Measurements from ENCODE around the gene PITPNC1.
"Not testable (repeated sequence)": the region's sequence is repeated elsewhere in the genome, so short reads cannot be mapped to it uniquely, and the experiment has no call there.

Gene PITPNC1

DNA sequence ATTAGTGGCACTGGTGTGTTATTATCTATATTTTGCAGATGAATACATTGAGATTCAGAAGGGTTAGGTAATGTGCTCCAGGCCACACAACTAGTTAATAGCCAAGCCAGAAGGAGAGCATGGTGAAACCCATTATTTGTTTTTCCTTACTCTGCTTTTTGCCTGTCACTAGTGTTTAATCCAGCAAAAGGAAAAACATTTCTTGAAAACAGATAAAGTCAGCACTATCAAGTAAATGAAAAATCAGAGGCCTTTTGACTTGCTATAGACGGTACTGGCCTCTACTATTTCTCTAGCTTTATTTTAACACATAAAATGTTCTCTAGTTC lies 4.8 kb downstream of the PITPNC1 start:
- H3K9me3 ChIP-seq (ENCODE audit: control insufficient read depth in 1 of 2, low read length in 2 of 2) = no peaks in the 10 kb centered on the region
- no peaks in the 10 kb centered on the region for H3K27me3 ChIP-seq (ENCODE audit: control insufficient read depth in 1 of 2, insufficient read depth in 2 of 2, low read length in 2 of 2)
- peaks cover under 1 to 8% of the 10 kb centered on the region in 2 donors for H3K4me1 ChIP-seq (ENCODE audit: control insufficient read depth in 1 of 2, insufficient read depth in 2 of 2, low read length in 2 of 2)
- no peak overlapping the region for H3K4me3 ChIP-seq (ENCODE audit: low read depth in 1 of 2, low read length in 2 of 2)
- no peaks in the 10 kb centered on the region for H3K36me3 ChIP-seq (ENCODE audit: control insufficient read depth in 1 of 2, insufficient read depth in 2 of 2, low read length in 2 of 2)
- H3K27ac ChIP-seq (ENCODE audit: low read depth, low read length) = no peak overlapping the region
- H3K9ac ChIP-seq (ENCODE audit: low read depth in 1 of 2, low read length in 2 of 2) = no peak overlapping the region

DNA sequence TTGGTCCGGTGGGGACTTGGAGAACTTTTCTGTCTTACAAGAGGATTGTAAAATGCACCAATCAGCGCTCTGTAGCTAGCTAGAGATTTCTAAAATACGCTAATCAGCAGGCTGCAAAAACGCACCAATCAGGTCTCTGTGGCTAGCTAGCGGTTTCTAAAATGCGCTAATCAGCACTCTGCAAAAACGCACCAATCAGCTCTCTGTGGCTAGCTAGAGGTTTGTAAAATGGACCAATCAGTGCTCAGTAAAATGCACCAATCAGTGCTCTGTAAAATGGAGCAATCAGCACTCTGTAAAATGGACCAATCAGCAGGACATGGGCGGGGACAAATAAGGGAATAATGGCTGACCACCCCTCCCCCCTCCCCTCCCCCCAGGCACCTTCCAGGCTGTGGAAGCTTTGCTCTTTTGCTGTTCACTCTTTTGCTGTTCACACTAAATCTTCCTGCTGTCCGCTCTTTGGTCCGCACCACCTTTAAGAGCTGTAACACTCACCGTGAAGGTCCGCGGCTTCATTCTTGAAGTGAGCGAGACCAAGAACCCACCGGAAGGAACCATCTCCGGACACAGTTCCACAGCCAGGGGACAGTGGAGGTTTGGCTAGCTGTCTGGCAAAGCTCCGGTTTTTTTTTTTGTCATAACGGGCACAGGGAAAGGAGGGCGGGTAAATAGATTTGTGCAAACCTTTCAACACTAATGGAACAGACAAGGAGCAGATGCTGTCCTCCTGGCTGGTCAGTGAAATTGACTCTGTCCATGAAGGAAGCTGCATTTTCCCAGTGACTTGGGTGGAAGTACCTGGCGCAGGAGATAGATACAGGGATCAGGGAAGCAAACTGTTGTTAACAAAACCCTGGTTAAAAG lies 8.3 kb downstream of the PITPNC1 start:
- H3K4me1 ChIP-seq (ENCODE audit: control insufficient read depth in 1 of 2, insufficient read depth in 2 of 2, low read length in 2 of 2) = peaks cover 2% of the 10 kb centered on the region in 2 donors
- H3K4me3 ChIP-seq (ENCODE audit: low read depth in 1 of 2, low read length in 2 of 2) = no peak overlapping the region

DNA sequence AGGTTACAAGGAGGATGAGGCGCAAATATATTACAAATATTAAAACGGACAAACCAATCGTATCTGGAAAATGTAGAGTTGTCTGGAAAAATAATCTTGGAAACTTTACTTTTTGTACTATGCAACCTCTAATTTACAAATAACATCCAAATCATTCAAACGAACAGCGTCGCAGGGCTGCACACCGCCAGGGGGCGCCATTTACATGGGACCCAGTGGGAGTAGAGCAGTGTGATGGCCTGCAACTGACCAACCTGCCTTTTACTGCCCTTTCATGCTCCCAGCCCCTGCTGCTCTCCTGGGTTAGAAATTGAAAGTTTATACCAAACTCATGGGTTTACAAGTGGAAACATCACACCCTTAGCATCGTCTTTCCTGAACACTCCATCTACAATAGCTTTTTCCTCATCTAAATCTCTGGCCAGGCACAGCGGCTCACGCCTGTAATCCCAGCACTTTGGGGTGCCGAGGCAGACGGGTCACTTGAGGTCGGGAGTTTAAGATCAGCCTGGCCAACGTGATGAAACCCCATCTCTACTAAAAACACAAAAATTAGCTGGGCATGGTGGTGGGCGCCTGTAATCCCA lies 10.0 kb downstream of the PITPNC1 start:
- peaks cover 2 to 4% of the 10 kb centered on the region in 2 donors for H3K4me1 ChIP-seq (ENCODE audit: control insufficient read depth in 1 of 2, insufficient read depth in 2 of 2, low read length in 2 of 2)
- H3K9ac ChIP-seq (ENCODE audit: low read depth in 1 of 2, low read length in 2 of 2) = no peak overlapping the region
- H3K36me3 ChIP-seq (ENCODE audit: control insufficient read depth in 1 of 2, insufficient read depth in 2 of 2, low read length in 2 of 2) = no peaks in the 10 kb centered on the region
- no peak overlapping the region for H3K4me3 ChIP-seq (ENCODE audit: low read depth in 1 of 2, low read length in 2 of 2)
- H3K9me3 ChIP-seq (ENCODE audit: control insufficient read depth in 1 of 2, low read length in 2 of 2) = no peaks in the 10 kb centered on the region
- no peaks in the 10 kb centered on the region for H3K27me3 ChIP-seq (ENCODE audit: control insufficient read depth in 1 of 2, insufficient read depth in 2 of 2, low read length in 2 of 2)
- no peak overlapping the region for H3K27ac ChIP-seq (ENCODE audit: low read depth, low read length)

More for the DNA sequence above, 8.3 kb downstream of the PITPNC1 start:
- H3K9me3 ChIP-seq (ENCODE audit: control insufficient read depth in 1 of 2, low read length in 2 of 2) = no peaks in the 10 kb centered on the region
- H3K27me3 ChIP-seq (ENCODE audit: control insufficient read depth in 1 of 2, insufficient read depth in 2 of 2, low read length in 2 of 2) = no peaks in the 10 kb centered on the region
- H3K36me3 ChIP-seq (ENCODE audit: control insufficient read depth in 1 of 2, insufficient read depth in 2 of 2, low read length in 2 of 2) = no peaks in the 10 kb centered on the region
- H3K27ac ChIP-seq (ENCODE audit: low read depth, low read length) = no peak overlapping the region
- no peak overlapping the region for H3K9ac ChIP-seq (ENCODE audit: low read depth in 1 of 2, low read length in 2 of 2)

DNA sequence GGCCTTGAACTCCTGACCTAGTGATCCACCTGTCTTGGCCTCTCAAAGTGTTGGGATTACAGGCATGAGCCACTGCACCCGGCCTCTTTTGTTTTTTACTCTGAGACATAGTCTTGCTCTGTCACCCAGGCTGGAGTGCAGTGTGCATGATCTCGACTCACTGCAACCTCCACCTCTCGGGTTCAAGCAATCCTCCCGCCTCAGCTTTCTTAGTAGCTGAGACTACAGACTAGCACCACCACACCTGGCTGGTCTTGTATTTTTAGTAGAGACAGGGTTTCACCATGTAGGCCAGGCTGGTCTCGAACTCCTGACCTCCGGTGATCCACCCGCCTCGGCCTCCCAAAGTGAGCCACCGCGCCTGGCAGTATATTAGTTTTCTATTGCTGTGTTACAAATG lies 11.5 kb downstream of the PITPNC1 start:
- H3K36me3 ChIP-seq (ENCODE audit: control insufficient read depth in 1 of 2, insufficient read depth in 2 of 2, low read length in 2 of 2); H3K9ac ChIP-seq (ENCODE audit: low read depth in 1 of 2, low read length in 2 of 2); H3K9me3 ChIP-seq (ENCODE audit: control insufficient read depth in 1 of 2, low read length in 2 of 2); H3K4me1 ChIP-seq (ENCODE audit: control insufficient read depth in 1 of 2, insufficient read depth in 2 of 2, low read length in 2 of 2); H3K4me3 ChIP-seq (ENCODE audit: low read depth in 1 of 2, low read length in 2 of 2); H3K27ac ChIP-seq (ENCODE audit: low read depth, low read length); H3K27me3 ChIP-seq (ENCODE audit: control insufficient read depth in 1 of 2, insufficient read depth in 2 of 2, low read length in 2 of 2): not testable (repeated sequence)

GRCh38 chr17:67388986-67389385 lies 11.9 kb downstream of the PITPNC1 start:
- peaks cover 2 to 4% of the 10 kb centered on the region in 2 donors for H3K4me1 ChIP-seq (ENCODE audit: control insufficient read depth in 1 of 2, insufficient read depth in 2 of 2, low read length in 2 of 2)
- no peaks in the 10 kb centered on the region for H3K27me3 ChIP-seq (ENCODE audit: control insufficient read depth in 1 of 2, insufficient read depth in 2 of 2, low read length in 2 of 2)
- no peak overlapping the region for H3K4me3 ChIP-seq (ENCODE audit: low read depth in 1 of 2, low read length in 2 of 2)
- no peaks in the 10 kb centered on the region for H3K36me3 ChIP-seq (ENCODE audit: control insufficient read depth in 1 of 2, insufficient read depth in 2 of 2, low read length in 2 of 2)
- no peak overlapping the region for H3K9ac ChIP-seq (ENCODE audit: low read depth in 1 of 2, low read length in 2 of 2)
- H3K9me3 ChIP-seq (ENCODE audit: control insufficient read depth in 1 of 2, low read length in 2 of 2) = no peaks in the 10 kb centered on the region
- H3K27ac ChIP-seq (ENCODE audit: low read depth, low read length) = no peak overlapping the region

DNA sequence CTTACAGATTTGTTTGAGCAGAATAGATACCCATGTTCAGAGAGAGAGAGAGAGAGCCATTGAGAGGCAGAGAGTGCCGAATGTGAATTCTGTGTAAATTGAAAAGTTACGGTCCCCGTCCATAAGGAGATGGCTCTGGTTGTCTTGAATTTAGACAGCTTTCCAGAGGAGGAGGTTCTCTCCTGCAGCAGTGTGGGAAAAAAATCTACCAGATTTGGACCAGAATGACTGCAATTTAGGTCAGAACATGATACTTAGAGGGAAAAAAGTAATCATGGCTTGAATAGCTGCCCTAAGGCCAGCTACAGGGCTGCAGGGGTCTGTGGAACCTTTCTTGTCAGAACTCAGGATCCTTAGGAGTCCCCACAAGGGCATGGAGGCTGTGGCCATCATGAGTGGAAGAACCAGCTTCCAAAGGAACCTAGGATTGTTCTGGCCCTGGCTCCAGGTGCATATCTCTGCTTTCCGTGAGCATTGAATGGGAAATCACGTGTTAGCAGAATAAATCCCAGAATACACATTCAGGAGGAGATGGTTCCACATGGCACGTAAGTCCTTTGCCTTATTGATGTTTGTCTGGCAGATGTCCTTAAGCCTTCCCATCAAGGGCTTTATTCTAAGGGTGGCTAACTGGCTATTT lies 13.0 kb downstream of the PITPNC1 start:
- Histone ChIP-seq H3K9ac (ENCODE audit: low read depth in 1 of 2, low read length in 2 of 2) (no peak overlapping the region), H3K9me3 (ENCODE audit: control insufficient read depth in 1 of 2, low read length in 2 of 2) (no peaks in the 10 kb centered on the region), H3K27ac (ENCODE audit: low read depth, low read length) (no peak overlapping the region), H3K27me3 (ENCODE audit: control insufficient read depth in 1 of 2, insufficient read depth in 2 of 2, low read length in 2 of 2) (no peaks in the 10 kb centered on the region), H3K4me3 (ENCODE audit: low read depth in 1 of 2, low read length in 2 of 2) (no peak overlapping the region), H3K4me1 (ENCODE audit: control insufficient read depth in 1 of 2, insufficient read depth in 2 of 2, low read length in 2 of 2) (peaks cover 2 to 4% of the 10 kb centered on the region in 2 donors), H3K36me3 (ENCODE audit: control insufficient read depth in 1 of 2, insufficient read depth in 2 of 2, low read length in 2 of 2) (no peaks in the 10 kb centered on the region)

DNA sequence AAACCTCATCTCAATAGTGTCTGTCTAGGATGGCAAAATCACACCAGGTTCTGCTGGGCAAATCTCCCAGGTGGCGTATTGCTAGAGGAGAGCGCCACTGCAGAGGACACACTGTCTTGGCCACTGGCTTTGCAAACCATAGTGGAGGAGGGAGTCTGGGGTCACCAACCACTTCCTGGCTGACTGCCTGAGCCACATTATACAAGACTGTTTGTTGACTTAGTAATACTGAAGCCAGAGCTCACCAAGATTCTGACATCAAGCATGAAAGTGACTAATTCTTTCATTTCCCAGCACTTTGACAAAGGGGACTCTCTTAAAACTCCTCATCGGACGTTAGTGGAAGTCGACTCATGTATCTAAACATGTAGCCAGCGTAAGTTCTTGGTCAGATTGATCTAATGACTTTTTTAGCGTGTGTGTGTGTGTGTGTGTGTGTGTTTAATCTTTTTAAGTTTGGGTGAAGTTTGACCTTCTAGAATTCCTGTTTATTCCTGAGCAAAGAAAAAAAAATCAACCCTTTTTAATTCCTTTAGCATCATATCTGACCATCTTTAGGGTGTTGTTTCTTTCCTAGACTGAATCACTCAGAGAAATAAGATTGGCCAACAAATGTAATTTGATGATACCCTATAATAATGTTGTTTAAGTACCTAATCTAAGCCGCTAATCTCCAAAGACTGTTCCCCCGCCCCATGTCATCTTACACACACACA lies 13.7 kb downstream of the PITPNC1 start:
- H3K4me3 ChIP-seq (ENCODE audit: low read depth in 1 of 2, low read length in 2 of 2) = peak overlapping the region in 1 of 2 donors; percentile 32
- H3K9me3 ChIP-seq (ENCODE audit: control insufficient read depth in 1 of 2, low read length in 2 of 2) = no peaks in the 10 kb centered on the region
- no peaks in the 10 kb centered on the region for H3K27me3 ChIP-seq (ENCODE audit: control insufficient read depth in 1 of 2, insufficient read depth in 2 of 2, low read length in 2 of 2)
- no peaks in the 10 kb centered on the region for H3K36me3 ChIP-seq (ENCODE audit: control insufficient read depth in 1 of 2, insufficient read depth in 2 of 2, low read length in 2 of 2)
- H3K27ac ChIP-seq (ENCODE audit: low read depth, low read length) = no peak overlapping the region
- peak overlapping the region in 1 of 2 donors; percentile 22 for H3K9ac ChIP-seq (ENCODE audit: low read depth in 1 of 2, low read length in 2 of 2)
- peaks cover 2 to 4% of the 10 kb centered on the region in 2 donors for H3K4me1 ChIP-seq (ENCODE audit: control insufficient read depth in 1 of 2, insufficient read depth in 2 of 2, low read length in 2 of 2)

DNA sequence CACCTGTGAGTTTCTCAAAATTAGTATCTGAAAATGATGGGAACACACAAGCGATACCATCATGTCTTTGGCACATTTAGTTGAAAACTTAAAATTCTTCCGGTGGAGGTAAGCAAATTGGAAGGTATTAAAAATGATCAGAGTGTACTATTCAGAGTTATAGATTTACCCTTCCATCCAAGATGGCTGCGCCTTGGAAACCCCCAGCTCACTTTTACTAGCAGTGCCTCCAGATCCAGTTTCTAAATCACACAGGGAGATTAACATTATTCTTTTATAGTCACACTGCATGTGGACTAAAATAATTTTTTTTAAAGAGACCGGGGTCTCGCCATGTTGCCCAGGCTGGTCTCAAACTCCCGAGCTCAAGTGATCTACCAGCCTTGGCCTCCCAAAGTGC lies 15.0 kb downstream of the PITPNC1 start:
- Histone ChIP-seq H3K36me3 (ENCODE audit: control insufficient read depth in 1 of 2, insufficient read depth in 2 of 2, low read length in 2 of 2) (no peaks in the 10 kb centered on the region), H3K4me3 (ENCODE audit: low read depth in 1 of 2, low read length in 2 of 2) (no peak overlapping the region), H3K4me1 (ENCODE audit: control insufficient read depth in 1 of 2, insufficient read depth in 2 of 2, low read length in 2 of 2) (peaks cover under 1 to 4% of the 10 kb centered on the region in 2 donors), H3K9ac (ENCODE audit: low read depth in 1 of 2, low read length in 2 of 2) (no peak overlapping the region), H3K9me3 (ENCODE audit: control insufficient read depth in 1 of 2, low read length in 2 of 2) (no peaks in the 10 kb centered on the region), H3K27ac (ENCODE audit: low read depth, low read length) (no peak overlapping the region), H3K27me3 (ENCODE audit: control insufficient read depth in 1 of 2, insufficient read depth in 2 of 2, low read length in 2 of 2) (no peaks in the 10 kb centered on the region)

DNA sequence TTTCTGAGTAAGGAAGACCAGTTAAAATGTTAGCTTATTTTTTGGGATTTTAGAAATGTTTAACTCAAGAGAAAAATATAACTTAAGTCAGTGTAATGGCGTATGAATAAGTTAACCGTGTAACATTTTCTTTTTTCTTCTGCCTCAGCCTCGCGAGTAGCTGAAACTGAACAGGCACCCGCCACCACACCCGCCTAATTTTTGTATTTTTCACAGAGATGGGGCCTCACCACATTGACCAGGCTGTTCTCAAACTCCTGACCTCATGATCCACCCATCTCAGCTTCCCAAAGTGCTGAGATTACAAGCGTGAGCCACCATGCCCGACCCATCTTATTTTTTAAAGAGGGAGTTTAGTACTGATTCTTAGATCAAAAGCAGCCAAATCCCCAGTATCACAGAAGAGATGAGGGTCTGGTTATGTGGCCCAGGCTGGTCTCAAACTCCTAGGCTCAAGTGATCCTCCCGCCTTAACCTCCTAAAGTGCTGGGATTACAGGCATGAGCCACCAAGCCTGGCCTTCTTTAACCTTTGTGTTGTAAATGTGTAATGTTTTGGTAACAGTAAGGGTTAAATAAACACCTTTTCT lies 16.8 kb downstream of the PITPNC1 start:
- no peak overlapping the region for H3K4me3 ChIP-seq (ENCODE audit: low read depth in 1 of 2, low read length in 2 of 2)
- no peaks in the 10 kb centered on the region for H3K27me3 ChIP-seq (ENCODE audit: control insufficient read depth in 1 of 2, insufficient read depth in 2 of 2, low read length in 2 of 2)
- H3K27ac ChIP-seq (ENCODE audit: low read depth, low read length) = no peak overlapping the region
- no peaks in the 10 kb centered on the region for H3K36me3 ChIP-seq (ENCODE audit: control insufficient read depth in 1 of 2, insufficient read depth in 2 of 2, low read length in 2 of 2)
- no peak overlapping the region for H3K9ac ChIP-seq (ENCODE audit: low read depth in 1 of 2, low read length in 2 of 2)
- peaks cover 0 to 4% of the 10 kb centered on the region in 2 donors for H3K4me1 ChIP-seq (ENCODE audit: control insufficient read depth in 1 of 2, insufficient read depth in 2 of 2, low read length in 2 of 2)
- H3K9me3 ChIP-seq (ENCODE audit: control insufficient read depth in 1 of 2, low read length in 2 of 2) = no peaks in the 10 kb centered on the region

Measured in duodenal mucosa (tissue), 2 donors.